Measurements from ENCODE around the gene CNTN5.
"Not testable (repeated sequence)": the region's sequence is repeated elsewhere in the genome, so short reads cannot be mapped to it uniquely, and the experiment has no call there.

CNTN5 gene

GRCh38 chr11:100203789-100204188 is 1183.0 kb downstream of the CNTN5 start:
- no peak for DNase-seq (ENCODE audit: low read depth)

- DNase-seq (ENCODE audit: low read depth) = no peak
Observed at GRCh38 chr11:100205926-100206325, 1185.2 kb downstream of the CNTN5 start.

GRCh38 chr11:100208207-100208606 is 1187.5 kb downstream of the CNTN5 start:
- no peak for DNase-seq (ENCODE audit: low read depth)

- DNase-seq (ENCODE audit: low read depth) = no peak
Observed at GRCh38 chr11:100214791-100215190, 1194.0 kb downstream of the CNTN5 start.

- DNase-seq (ENCODE audit: low read depth) = no peak
Observed at GRCh38 chr11:100220801-100221200, 1200.1 kb downstream of the CNTN5 start.

- no peak for DNase-seq (ENCODE audit: low read depth)
Observed at GRCh38 chr11:100221791-100222190, 1201.0 kb downstream of the CNTN5 start.

GRCh38 chr11:100224541-100225034 is 1203.8 kb downstream of the CNTN5 start:
- DNase-seq (ENCODE audit: low read depth) = no peak

DNA sequence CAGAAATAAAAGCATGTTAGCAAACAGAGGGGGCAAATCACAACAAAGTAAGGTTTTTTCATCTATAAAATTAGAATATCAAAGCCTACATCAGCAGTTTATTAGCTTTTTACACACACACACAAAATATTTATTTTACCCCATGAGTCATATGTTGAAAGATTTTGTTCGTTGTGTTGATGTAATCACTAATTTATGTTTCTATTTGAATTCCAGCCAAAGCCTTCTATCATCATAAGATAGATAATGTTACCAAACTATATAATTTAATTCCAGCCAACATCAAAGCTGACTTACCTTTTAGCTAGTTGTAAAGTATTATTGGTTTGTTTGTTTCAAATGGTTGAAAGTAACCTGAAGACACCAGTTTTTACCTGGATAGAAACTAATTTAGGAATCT is 1208.3 kb downstream of the CNTN5 start:
- DNase-seq (ENCODE audit: low read depth) = no peak

DNA sequence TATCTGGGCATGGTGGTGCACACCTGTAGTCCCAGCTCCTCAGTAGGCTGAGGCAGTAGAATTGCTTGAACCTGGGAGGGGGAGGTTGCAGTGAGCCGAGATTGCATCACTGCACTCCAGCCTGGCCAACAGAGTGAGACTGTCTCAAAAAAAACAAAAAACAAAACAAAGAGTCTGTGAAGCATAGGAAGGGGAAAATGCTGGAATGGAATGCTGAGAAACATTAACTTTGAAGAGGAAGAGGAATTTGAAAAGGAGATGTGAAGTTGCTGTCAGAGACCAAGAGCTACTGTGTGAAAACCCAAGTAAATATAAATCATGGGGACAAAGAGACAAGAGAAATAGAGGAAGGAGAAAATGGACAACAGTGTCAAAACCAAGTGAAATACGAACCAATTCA is 1211.3 kb downstream of the CNTN5 start:
- no peak for DNase-seq (ENCODE audit: low read depth)

DNA sequence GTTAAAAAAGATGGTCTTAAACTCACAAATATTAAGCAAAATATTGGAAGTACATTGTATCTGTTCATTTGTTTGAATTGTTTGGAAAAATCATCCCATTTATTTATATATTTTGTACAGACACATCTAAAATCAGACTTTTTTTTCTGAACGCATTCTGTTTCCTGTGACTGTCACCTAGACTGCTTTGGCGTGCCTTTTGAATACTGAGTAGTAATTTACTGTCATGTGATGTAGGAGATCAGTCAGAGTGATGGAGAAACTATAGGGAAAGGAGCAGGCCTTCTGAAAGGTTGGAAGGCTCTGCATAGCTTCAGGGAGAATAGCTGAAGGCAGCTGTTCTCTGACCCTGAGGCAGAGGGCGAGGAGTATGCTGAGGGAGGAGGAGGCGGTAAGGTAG is 1214.3 kb downstream of the CNTN5 start:
- no peak for DNase-seq (ENCODE audit: low read depth)

- DNase-seq (ENCODE audit: low read depth) = no peak
Observed at GRCh38 chr11:100240025-100240539, 1219.3 kb downstream of the CNTN5 start.

GRCh38 chr11:100247704-100248103 is 1227.0 kb downstream of the CNTN5 start:
- no peak for DNase-seq (ENCODE audit: low read depth)

GRCh38 chr11:100257238-100257803 is 1236.6 kb downstream of the CNTN5 start:
- not testable (repeated sequence) for DNase-seq (ENCODE audit: low read depth)

DNA sequence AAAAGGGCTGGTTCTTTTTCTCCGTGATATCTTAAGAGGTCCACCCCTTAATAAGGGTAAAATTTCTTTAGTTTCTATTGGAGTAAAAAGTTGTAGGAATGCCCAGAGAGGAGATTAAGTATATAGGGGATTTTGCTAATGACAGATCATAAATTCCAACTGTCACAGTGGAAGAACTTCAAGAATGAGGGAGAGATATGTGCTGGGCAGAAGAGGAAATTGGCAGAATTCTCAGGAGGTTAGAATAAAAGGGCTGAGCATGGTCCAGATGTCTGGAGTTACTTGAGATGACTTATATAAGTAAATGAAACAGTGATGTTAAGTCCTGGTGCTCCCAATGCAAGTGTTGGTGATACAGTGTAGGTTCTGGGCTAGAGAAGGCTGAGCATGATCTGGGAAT is 1248.8 kb downstream of the CNTN5 start:
- no peak for DNase-seq (ENCODE audit: low read depth)

DNA sequence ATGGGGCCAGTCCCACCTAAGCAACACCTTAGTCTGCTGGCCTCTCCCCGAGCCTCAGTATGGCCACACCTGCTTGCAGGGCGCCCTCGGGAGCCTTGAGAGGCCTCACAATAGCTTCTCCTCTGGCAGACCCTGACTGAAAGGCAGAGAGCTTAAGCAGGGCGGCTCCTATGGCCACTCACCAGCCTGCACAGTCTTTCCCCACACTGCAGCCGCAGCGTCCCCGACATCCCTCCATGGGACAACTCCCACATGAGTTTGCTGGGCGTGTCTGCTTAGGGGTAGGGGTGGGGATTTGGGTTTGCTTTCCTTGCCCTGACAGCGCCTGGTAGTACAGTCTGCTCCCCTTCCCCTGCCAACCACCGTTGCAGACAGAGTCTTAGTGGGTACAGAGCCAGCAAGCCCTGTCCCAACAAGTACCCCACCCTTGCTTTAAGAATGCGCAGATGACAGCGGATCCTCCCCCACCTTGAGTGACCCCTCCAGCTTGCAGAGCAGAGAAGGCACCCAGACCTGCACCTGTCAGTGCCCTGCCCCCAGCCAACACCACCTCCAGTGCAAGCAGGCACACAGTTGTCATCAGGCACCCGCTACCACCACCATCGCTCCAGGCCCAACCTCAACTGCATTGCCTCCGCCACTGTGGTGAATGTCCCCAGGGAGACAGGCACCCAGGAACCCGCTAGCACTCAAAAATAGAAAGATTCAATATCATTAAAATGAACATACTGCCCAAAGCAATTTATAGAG is 1252.5 kb downstream of the CNTN5 start:
- no peak for DNase-seq (ENCODE audit: low read depth)

- DNase-seq (ENCODE audit: low read depth) = not testable (repeated sequence)
Observed at GRCh38 chr11:100274466-100274865, 1253.7 kb downstream of the CNTN5 start.

GRCh38 chr11:100294748-100295147 is 1274.0 kb downstream of the CNTN5 start:
- DNase-seq (ENCODE audit: low read depth) = no peak

DNA sequence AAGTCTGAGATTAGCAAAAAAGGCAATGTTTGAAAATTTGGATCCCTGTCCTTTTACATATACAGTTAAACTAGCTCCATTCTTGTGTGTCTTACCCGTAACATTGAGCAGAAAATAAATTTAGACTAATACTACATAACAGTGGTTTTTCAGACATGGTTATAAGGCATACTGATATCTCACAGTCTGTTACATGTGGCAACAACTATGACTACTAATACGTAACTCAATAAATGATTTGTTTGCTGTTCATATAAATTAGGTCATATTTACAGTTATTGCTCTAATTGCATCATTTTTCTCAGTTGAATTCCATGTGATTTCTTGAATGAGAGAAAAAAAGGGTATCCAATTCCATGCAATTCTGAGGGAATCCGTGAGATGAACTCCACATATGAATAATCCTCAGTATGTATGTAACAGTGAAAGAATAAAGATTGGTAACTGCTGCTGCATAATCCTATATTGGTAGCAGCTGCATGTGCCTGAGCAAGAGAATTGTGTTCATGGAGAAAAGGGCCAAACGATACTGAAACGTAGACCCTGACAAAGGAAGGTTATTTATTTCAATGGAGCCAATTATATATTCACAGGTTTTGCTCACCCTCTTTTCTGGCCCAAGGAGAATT is 1275.4 kb downstream of the CNTN5 start:
- no peak for DNase-seq (ENCODE audit: low read depth)

DNA sequence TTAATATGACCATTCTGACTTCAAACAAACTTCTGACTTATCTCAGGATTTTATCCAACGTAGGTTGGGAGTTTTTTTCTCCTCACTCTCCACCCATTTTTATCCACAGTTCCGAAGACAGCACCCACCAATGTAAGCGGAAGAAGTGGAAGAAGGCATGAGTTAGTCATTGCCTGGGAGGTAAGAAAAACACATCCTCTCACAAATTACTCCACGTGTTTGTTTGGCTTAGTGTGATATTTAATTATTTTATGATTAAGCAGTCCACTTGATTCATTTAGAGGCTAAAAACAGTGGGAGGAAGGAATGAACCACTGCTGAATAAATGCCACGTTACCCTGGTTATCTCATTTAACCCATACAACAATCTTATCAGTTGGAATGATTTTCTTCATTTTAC is 1276.8 kb downstream of the CNTN5 start:
- DNase-seq (ENCODE audit: low read depth) = no peak

DNA sequence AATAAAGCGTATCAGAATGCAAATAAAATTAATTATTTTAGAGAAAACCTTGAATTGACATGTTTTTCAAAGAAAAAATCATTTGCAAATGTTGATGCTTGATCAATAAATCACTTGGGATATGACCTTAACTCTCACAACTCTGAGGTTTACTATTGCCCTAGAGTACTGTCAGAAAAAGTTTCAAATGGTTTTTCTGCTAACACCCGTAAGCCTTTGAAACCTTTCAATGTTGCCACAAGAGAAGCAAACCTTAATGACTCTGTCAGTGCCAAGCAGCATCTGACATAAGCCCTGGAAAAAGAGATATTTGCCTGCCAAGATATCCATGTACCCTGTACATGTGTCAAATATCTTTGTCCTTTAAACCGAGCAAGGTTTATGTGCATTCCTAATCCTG is 1282.1 kb downstream of the CNTN5 start:
- no peak for DNase-seq (ENCODE audit: low read depth)

DNA sequence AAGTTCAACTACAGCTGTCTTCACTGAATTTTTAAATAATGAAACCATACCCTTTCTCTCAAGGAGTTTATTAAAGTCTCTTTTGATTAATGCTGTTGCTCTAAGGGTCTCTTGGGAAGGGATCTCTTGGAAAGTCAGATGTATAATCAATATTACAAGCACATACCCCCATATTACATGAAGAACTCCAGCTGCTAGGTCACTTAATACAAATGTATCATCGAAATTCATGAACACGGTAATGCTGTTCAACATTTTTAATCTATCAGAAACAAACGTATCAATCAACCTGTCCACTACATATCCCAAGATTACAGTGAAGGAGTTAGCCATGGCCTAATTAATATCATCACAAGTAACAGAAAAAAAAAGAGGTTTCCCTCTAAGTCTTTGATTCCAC is 1283.1 kb downstream of the CNTN5 start:
- no peak for DNase-seq (ENCODE audit: low read depth)

- no peak for DNase-seq (ENCODE audit: low read depth)
Observed at GRCh38 chr11:100308202-100308601, 1287.5 kb downstream of the CNTN5 start.

DNA sequence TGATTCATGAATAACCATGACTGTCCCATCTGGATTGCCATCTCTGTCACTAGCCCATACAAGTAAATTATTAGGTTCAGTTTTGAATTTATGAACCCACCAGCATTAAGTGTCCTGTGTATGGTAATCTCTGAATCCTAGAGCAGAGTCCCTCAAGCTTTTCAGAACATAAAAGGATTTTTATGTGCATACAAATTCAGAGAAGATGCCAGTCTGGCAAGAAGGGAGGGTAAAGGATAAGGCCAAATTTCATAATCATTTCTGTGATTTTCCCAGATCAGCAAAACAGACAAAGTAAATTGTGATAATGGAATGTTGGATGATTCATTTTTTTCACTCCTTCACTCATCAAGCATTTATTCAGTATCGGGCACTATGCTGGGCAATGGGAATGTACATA is 1295.2 kb downstream of the CNTN5 start:
- no peak for DNase-seq (ENCODE audit: low read depth)
